Stimulated activated naive CD4-positive, alpha-beta T cell treated with Interleukin-2 at 50 U/mL for 16 hours (primary cell): Measurements from ENCODE around the gene RIPOR3.
"Not testable (repeated sequence)": the region's sequence is repeated elsewhere in the genome, so short reads cannot be mapped to it uniquely, and the experiment has no call there.

Experiments
- DNase-seq: peaks from one replicate; lab custom pipeline; 2025; lab: John Stamatoyannopoulos, UW

Gene RIPOR3

DNA sequence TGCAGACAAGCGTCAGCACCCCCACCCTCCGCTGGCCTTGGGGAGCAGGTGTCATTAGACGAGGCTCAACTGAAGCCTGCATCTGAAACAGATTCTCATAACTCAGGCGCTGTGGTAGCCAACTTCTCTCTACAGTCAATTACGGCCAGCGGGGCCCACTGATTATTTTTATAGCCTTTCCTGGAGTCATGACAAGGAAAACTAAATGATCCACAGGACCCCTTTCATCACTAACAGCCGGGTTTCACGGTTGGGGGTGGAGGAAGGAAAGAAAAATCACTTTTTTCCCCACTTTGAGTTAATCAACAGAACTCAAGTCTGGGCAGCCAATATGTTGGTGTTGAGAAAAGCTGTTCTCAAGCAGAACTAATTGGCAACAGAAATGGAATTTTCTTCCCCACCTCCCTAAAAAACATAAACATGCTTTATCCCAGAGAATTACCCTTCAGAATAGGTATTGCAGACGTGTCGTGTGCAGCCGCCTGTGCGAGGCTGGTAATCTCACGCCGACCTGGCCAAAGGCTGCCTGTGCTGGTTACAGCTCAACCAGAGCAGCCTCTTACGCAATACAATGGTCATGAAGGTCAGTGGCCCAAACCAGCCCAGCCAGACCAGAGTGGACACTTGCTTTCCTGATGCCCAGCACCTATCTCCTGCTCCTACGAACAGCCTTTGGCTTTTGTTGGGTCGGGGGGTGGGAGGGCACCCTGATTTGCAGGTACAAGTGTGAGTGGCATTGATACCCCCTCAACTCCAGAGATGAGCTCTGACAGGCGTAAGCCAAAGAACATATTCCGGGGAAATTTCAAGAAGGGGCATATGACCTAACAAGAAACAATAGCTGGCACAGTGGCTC is 11.0 kb downstream of the RIPOR3 start:
- no peak for DNase-seq

DNA sequence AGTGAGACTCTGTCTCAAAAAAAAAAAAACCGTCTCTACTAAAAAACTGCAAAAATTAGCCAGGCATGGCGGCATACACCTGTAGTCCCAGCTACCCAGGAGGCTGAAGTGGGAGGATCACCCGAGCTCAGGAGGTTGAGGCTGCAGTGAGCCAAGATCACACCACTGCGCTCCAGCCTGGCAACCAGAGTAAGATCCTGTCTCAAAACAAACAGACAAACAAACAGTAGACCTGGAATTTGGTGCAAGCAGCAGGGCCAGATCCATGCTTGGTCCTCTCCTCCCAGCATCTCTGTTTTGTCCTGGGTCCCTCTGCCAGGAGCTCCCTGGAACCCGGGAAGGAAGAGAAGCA is 11.6 kb downstream of the RIPOR3 start:
- DNase-seq: no peak

DNA sequence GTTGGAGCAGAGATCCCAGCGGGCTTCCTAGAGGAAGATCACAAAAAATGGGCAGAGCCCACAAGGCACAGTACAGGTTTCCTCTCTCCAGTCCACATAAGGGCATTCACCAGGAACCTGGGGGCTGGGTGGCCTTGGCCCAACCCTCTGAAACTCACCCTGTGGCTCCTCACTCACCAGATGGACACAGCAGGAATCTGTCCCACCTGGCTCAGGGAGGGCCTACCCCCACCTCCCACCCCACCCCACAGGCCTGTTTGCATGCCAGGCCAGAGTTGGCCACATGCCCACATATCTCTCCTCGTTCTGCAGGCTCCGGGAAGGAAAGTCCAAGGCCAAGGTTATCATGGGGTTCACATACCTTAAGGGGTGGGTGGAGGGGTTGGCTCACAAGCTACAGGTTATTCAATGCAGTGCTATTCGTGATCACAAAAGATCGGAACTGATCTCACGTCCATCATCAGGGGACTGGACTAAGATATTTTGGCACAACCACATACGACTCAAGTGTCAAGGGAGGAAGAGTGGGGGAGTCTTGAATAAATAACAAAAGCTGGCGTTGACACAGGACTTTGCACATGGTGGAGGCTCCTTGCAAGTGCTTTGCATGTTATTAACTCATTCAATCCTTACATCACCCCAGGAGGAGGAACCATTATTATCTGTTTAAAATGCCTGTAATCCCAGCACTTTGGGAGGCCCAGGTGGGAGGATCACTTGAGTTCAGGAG is 13.0 kb downstream of the RIPOR3 start:
- no peak for DNase-seq

DNA sequence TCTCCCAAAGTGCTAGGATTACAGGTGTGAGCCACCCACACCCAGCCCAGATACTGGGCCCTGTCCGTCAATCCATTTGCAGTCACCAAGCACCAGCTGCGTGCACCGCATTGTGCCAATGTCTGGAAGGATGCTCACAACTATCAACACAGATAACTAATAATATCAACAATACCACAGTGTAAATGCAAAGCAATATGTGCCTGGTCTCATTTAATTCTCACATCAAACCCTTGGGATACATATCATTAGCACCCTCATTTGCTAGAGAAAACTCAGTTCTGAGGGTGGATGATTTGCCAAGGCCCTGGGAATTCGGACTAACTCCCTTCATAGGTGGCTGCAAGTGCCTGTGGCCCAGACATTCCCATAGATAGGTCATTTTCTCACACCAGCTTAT is 14.5 kb downstream of the RIPOR3 start:
- DNase-seq: no peak

DNA sequence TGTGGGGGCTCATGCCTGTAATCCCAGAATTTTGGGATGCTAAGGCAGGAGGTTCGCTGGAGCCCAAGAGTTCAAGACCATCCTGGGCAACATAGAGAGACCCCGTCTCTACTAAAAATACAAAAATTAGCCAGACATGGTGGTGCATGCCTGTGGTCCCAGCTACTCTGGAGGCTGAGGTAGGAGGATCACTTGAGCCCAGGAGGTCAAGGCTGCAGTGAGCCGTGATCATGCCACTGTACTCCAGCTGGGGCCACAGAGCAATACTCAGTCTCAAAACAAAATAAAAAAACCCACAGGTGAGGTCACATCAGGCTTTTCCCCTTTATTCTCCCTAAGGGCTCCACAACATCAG is 15.0 kb downstream of the RIPOR3 start:
- DNase-seq: not testable (repeated sequence)

DNA sequence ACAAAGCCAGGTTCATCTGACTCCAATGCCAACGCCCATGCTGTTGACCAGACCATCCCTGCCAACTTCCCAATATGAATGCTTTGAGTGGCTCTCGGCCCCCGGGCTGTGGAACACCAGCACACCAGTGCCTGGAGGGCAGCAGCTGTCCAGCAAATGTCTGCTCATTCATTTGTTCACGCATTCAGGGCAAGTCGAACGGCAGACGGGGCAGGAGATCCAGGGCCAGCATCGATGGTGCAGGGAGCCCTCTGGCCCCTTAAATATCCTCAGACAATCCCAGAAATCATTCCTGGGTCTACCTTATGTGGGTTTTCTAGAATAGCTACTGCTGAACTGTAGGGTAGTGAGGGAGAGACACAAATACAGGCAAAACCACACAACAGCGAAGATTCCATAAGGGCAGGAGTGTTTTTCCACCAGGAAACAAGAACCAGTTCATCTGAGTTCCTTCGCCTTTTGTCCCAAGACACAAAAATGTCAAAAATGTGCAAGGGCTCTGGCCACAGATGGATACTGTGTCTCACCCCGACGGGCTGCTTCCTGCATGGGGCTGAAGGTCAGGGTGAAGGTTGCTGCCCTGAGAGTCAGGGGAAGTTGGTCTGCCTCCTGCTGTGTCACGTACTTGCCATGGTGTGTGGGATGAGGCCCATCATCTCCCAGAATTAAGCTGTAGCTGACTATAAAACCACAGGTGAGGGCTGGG is 15.5 kb downstream of the RIPOR3 start:
- DNase-seq: no peak

DNA sequence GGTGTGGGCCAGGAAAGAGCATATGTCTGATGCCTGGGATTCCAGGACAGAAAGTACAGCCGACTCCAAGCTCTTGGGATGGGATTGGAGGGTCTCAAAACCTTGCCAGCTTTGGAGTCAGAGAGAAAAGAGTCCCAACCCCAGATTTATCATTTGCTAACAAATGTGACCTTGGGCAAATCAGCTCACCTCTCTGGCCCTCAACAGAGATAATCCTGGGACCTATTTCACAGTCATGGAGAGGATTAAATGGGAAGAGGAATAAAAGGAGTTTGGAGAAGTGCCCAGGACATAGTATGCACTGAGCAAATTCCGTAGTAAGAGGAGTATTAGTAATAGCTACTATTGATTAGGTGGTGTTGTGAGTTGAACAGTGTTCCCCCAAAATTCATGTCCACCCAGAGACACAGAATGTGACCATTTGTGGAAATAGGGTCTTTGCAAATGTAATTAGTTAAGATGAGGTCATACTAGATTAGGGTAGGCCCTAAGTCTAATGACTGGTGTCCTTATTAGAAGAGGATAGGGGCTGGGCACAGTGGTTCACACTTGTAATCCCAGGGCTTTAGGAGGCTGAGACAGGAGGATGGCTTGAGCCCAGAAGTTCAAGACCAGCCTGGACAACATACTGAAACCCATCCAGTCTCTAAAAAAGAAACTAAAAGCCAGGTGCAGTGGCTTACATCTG is 17.1 kb downstream of the RIPOR3 start:
- DNase-seq: no peak

DNA sequence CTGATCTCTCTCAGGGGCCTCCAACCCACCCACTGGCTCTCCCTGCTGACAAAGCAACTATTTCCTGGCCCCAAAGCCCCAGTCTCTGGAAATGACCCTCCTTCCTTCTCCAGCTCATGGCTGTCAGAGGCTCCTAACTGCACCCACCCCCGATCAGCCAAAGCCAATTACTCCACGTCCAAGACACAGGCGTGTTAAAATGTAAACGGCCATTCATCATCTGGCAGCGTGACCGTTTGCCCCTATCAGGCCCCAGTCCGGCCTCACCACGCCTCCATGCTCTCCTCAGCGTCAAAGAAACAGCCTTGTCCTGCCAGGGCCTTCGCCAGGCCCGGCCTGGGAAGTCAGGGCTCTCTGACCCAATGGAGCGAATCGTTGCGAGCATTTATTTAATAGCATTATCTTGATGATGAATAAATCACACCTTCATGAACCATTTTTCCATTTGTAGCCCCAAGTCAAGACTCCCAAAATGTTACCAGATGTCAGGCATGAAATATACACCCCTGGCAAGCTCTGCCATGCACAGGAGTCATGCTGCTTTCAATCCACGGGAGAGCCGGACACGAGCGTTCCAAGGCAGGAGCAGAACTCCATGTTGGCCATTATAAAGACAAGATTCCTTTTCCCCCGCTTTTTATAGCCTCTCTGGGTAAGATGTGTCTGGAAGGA is 17.7 kb downstream of the RIPOR3 start:
- no peak for DNase-seq

DNA sequence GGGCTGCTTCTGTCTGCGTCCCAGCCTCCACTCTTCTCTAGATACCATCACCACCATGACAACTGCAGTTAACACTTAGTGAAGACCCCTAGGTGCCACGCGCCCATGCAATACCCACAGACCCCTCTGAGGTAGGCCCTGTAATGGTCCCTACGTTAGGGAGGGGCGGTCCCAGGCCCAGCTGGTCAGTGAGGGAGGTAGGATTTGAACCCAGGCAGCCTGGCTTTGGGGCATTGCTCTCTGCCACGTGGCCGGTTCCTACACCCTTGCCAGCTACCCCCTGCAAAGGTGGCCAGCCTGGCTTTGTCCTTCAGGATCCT is 18.2 kb downstream of the RIPOR3 start:
- DNase-seq: no peak

DNA sequence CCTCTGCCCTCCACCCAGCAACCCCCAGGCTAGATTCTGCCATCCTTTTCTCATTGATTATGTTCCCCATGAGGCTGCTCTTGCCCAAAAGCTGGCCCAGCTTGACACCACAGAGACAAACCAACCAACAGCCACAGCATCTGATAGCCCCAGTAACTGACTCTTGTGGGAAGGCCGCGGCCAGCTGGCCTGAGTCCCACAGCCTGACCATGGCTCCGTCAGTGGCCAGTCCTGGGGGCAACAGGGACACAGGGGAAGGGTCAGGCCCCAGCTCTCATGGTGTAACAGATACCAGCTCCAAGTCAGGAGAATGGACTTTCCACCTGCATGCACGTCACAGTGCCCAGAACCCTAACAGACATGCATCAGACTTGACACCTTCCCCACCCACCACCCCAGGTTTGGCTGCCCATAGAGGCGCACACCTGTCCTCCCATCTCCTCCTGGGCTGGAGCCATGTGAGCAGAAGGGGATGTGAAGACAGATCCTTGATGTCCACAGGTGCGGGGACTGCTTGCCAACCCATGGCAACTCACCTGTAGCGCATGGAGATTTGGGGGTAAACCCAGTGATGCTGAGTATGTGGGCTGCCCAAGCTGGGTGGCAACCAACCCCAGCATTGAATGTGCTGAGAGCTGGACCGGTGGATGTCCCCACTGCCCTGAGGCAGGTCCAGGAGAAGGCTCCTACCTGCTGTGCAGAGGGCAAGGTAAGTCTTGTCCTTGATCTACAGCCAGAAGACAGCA is 18.8 kb downstream of the RIPOR3 start:
- DNase-seq: no peak

DNA sequence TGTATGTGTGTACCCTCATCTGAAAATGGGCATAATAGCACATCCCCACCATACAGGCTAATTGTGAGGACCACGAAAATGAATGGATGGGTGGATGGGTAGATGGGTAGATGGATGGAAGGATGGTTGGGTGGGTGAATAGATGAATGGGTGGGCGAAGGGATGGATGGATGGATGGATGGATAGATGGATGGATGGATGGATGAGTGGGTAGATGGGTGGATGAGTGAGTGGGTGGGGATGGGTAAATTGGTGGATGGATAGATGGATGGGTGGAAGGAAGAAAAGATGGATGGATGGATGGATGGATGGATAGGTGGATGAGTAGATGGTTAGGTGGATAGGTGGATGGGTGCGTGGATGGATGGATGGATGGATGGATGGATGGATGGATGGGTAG is 19.7 kb downstream of the RIPOR3 start:
- DNase-seq: no peak

DNA sequence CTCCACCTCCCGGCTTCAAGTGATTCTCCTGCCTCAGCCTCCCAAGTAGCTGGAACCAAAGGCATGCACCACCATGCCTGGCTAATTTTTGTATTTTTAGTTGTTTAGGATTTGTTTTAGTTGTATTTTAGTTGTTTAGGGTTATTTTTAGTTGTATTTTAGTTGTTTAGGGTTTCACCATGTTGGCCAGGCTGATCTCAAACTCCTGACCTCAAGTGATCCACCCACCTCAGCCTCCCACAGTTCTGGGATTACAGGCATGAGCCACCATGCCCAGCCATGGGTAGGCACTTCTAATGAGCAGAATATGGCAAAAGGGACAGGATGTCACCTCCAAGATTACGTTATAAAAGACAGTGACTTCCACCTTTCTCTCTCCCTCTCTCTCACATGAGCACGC is 20.3 kb downstream of the RIPOR3 start:
- DNase-seq: not testable (repeated sequence)

DNA sequence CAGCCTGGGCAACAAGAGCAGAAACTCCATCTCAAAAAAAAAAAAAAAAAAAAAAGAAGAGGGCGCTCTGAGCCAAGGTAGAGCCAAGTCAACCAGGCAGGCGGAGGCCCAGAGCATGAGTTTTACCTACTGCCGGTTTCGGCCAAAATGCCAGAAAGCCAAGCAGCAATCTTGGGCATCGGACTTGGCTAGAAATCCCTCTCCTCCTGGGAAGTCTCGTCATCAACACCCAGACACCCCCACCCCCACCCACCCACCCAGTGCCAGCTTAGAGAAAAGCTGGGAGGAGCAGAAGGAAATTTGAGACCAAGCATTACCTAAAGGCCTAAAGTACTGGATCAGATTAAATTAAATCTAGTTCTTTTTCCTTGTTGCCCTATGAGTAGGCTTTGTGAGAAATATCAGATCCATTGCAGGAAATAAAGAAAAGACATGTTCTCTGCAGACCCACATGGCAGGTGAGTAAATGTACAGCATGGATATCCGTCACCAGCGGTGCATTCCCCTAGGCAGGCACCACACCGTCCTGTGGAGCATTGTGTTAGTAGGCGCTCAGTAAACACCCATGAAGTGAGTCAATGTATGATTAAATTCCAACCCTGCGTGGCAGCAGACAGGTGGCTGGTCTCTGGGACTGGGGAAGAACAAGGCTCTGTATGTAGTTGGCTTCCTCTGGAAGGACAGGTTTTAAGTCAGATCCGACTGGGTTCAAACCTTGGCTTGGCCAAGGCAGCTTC is 21.0 kb downstream of the RIPOR3 start:
- no peak for DNase-seq

DNA sequence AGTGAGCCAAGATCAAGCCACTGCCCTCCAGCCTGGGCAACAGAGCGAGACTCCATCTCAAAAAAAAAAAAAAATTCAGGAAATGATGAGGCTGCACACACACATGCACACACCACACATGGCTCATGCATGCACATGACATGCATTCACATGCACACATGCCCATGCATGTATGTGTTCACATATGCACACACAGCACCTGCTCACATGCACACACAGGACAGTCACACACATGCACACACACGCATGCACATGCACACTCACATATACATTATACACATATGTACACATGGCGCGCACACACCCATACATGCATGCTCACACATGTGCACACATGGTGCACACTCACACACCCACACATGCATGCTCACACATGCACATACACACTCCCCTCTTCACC is 22.5 kb downstream of the RIPOR3 start:
- DNase-seq: no peak

DNA sequence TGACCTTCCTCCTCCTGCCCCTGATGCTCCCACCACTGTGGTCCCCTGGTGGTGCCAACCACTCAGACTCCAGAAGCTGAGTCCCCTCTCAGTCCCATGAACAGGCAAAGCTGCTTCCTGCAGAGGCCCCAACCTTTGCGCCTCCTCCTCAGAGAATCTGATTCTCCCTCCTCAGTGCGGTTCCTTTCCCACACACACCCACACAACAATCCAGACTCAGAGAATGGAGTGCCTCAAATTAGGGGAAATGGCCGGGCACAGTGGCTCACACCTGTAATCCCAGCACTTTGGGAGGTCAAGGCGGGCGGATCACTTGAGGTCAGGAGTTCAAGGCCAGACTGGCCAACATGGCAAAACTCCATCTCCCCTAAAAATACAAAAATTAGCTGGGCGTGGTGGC is 23.0 kb downstream of the RIPOR3 start:
- no peak for DNase-seq

DNA sequence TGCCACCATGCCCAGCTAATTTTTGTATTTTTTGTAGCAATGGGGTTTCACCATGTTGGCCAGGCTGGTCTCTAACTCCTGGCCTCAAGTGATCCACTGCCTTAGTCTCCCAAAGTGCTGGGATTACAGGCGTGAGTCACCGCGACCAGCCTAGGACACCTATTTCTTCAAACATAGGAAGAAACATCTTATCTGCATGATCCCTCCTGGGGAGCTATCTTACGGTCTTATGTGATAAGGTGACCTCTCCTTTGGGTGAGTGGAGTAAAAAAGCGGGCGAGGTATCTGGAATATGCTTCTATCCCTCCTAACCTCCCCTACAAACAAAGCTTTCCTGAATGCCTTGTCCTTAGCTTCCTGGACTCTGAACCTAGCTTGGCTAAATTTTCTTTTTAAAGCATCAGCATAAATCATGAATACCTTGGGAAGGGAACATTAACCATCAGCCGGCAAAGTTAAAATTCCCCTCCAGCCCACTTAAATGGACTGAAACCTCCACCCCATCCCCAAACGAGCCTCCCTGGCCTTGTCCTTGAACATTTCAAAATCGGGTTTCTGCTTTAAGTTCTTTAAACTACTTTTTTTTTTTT is 24.5 kb downstream of the RIPOR3 start:
- no peak for DNase-seq

DNA sequence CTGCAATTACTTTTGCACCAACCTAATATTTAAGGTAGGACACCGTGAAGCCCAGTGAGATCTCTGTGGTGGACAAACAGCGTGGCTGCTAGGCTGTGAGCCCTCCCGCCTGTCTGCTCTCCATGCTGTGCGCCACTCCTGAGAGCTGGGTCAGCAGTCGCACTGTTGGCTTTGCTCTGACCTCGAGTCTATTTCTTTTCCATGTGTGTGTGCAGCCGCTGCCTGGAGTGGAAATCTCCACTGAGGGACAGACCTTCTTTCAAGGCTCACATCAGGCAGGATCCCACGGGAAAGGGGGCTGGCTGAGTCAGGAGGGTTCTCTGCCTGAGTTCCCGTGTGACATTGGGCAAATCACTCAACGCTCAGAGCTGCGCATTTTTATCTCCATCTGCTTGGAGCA is 27.1 kb downstream of the RIPOR3 start:
- no peak for DNase-seq

DNA sequence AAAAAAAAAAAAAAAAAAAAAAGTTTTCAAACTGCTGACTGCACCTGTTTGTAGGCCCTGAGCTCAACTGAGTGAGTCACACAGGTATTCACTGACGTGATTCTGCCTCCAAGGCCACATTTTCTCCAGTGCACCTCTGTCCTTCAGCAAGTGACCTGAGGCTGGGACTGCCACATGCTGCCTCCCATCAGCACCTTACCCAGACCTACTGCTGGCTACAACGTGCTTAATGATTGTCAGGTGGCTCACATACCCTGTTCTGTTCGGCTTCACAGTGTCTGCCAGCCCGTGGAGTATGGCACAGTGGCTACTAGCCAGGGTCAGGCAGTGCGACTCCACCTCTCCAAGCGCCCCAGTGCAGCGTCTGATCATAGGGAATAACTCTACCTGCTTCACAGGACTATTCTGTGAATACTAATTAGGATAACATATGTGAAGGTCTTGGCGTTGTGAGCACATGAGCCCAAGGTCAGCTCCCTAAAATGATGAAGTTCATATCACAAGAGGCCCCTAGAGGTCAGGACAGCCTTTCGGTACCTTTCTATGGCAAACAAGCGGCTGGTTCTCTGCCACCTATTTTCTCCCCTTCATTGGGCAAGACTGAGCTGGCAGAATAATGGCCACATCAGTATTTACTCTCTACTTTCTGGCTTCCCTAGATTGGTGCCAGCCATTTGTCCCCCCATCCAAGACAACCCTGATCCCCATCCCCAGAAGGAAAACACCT is 28.1 kb downstream of the RIPOR3 start:
- DNase-seq: no peak

DNA sequence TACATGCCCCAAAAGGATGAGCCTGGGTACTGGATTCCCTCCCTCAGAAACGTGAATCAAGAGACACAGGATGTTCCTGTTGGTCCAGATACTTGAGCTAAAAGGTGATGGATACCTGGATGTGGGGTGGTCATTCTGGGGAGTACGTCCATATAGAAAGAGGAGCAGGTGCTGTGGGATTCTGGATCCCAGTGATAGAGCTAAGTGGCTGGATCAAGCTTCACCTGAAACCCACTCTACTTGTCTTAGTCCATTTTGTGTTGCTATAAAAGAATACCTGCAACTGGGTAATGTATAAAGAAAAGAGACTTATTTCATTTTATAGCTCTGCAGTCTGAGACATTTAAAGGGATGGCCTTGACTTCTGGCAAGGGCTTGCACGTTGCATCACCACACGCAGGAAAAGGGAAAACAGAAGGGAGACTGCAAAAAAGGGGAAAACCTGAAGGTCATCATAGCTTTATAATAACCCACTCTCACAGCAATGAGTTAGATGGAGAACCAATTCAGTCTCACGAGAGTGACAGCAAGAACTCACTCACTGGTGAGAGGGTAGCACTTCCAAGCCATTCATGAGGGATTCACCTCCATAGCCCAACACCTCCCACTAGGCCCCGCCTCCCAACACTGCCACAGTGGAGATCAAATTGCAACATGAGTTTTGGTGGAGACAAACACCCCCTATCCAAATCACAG is 31.2 kb downstream of the RIPOR3 start:
- no peak for DNase-seq
